OCI-LY1 (cell line): ENCODE results near the gene PLPP4.

Source experiments
- EZH2 ChIP-seq: fragments of 200-600 bp; sonication (generic), shearing (Covaris generic); IDR thresholded peaks from 2 replicates; pipeline ENCODE4 v1.8.0; 2017; ENCODE audit warnings: borderline replicate concordance, mixed run types, mild to moderate bottlenecking, antibody characterized with exemption, low read length, moderate library complexity, mixed read lengths
- TF ChIP-seq, protein P1 (sequence below): fragments of 200-600 bp; sonication (generic), shearing (Covaris generic); IDR thresholded peaks from 2 replicates; pipeline ENCODE4 v1.5.1; 2017; ENCODE audit warnings: mild to moderate bottlenecking, antibody characterized with exemption, low read length, moderate library complexity, mixed read lengths

- TF ChIP-seq EZH2: no peak
- TF ChIP-seq, protein P1, sequence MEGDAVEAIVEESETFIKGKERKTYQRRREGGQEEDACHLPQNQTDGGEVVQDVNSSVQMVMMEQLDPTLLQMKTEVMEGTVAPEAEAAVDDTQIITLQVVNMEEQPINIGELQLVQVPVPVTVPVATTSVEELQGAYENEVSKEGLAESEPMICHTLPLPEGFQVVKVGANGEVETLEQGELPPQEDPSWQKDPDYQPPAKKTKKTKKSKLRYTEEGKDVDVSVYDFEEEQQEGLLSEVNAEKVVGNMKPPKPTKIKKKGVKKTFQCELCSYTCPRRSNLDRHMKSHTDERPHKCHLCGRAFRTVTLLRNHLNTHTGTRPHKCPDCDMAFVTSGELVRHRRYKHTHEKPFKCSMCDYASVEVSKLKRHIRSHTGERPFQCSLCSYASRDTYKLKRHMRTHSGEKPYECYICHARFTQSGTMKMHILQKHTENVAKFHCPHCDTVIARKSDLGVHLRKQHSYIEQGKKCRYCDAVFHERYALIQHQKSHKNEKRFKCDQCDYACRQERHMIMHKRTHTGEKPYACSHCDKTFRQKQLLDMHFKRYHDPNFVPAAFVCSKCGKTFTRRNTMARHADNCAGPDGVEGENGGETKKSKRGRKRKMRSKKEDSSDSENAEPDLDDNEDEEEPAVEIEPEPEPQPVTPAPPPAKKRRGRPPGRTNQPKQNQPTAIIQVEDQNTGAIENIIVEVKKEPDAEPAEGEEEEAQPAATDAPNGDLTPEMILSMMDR: no peak
Measured at GRCh38 chr10:120562956-120563355, 105.9 kb downstream of the PLPP4 start.
